GM12872 (cell line): Measurements from ENCODE around the gene RIMS4.

Source experiments
- CTCF ChIP-seq: IDR thresholded peaks from 3 replicates; pipeline ENCODE4 v1.5.1; 2011; ENCODE audit warnings: low read depth, mild to moderate bottlenecking, low read length, moderate library complexity; ENCODE audit not compliant: insufficient read depth

The RIMS4 gene

GRCh38 chr20:44706301-44707017 lies 103.9 kb downstream of the RIMS4 start:
- no peak for TF ChIP-seq CTCF

GRCh38 chr20:44705364-44706094 lies 104.8 kb downstream of the RIMS4 start:
- TF ChIP-seq CTCF, result no peak

DNA sequence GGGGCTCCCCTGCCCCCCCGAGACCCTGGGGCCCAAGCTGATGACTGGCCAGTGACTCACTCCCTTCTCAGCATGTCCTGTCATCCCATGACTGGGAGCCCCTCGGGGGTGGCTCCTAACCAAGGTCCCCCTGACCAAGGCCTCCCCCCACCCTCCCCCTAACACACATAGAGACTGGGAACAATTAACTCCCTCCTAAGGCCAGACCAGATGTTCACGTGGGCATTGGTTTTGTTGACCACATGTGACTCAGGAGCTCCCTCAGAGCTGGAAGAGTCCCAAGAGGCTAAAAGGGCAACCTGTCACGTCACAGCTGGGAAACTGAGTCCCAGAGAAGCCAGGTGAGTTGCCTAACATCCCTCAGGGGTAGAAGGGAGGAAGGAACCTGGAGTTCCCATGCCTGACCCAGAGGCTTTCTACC lies 105.8 kb downstream of the RIMS4 start:
- TF ChIP-seq CTCF, result no peak

DNA sequence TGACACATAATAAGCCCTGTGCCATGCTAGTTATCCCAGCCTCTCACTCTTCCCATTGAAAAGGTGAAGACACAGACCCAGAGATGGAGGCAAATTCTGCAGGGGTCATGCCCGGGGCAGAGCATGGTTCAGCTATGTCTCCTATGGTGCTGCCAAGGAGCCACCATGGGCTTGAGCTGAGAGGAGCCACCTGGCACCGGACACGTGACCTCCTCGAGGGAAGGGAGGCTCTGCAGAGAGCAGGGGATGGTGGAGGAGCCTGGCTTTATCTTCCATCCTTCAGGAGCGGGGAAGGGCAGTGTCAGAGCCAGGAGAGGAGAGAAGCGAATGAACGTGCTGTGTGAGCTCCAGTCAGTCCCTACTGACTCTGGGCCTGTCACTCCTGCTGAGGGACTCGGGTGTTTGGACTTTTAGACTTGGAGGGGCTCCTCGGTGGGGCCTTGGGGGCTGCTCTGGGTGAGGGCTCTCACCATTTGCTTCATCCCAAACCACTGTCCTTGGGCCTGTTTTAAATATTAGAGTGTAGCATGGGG lies 106.3 kb downstream of the RIMS4 start:
- no peak for TF ChIP-seq CTCF

DNA sequence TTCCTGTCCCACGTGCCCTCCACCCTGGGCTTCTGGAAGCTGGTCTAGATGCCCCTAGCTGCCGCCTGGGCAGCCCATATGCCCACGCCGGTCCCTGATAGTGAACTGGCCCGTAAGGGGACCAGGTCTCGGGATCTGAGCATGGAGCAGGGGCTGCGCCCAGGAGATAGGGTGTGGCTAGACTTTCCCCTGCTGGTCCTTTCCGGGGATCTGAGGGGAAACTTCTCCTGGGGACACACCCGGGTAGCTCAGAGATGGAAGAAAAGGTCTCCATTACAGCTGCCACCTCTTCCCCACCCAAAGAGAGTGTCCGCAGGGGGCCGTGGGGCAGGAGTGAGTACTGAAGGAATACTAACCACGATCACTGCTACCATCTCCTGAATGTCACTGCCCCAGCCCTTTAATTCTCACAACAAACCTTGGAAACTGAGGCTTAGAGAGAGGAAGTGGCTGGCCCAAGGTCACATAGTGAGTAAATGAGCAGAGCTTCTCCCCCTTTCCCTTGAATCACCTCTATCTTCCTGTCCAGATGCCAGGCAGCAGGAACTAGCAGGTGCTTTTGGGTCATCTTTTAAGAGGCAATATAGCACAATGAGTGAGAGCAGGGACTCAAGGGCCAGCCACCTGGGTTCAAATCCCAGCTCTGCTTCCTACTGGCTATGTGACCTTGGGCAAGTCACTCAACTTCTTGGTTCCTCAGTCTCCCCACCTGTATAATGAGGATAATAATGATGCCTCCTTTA lies 107.0 kb downstream of the RIMS4 start:
- TF ChIP-seq CTCF, result no peak

GRCh38 chr20:44702776-44703175 lies 107.6 kb downstream of the RIMS4 start:
- no peak for TF ChIP-seq CTCF

GRCh38 chr20:44701858-44702256 lies 108.5 kb downstream of the RIMS4 start:
- TF ChIP-seq CTCF, result no peak
